Skeletal muscle satellite cell (primary cell): ENCODE data around the gene TACC2.

Source experiments
- H3K27me3 ChIP-seq: 2 replicates; pipeline ENCODE4 v1.7.0; 2013; ENCODE audit warnings: low read length; ENCODE audit not compliant: control insufficient read depth, insufficient read depth
- H3K36me3 ChIP-seq: 2 replicates; pipeline ENCODE4 v1.7.0; 2013; ENCODE audit warnings: mild to moderate bottlenecking, control low read depth, low read length; ENCODE audit not compliant: insufficient read depth
- H3K4me1 ChIP-seq: 2 replicates; pipeline ENCODE4 v1.7.0; 2013; ENCODE audit warnings: low read length; ENCODE audit not compliant: control insufficient read depth, insufficient read depth
- H3K4me2 ChIP-seq: 2 replicates; pipeline ENCODE4 v1.7.0; 2013; ENCODE audit warnings: mild to moderate bottlenecking, low read length
- H3K4me3 ChIP-seq: 2 replicates; pipeline ENCODE4 v1.7.0; 2013; ENCODE audit warnings: low read length
- H3K9ac ChIP-seq: 2 replicates; pipeline ENCODE4 v1.7.0; 2013; ENCODE audit warnings: mild to moderate bottlenecking, low read depth, low read length, moderate library complexity
- H3K9me3 ChIP-seq: replicated peaks from 2 replicates; pipeline ENCODE4 v1.7.0; 2013; ENCODE audit warnings: mild to moderate bottlenecking, control low read depth, low read length

TACC2 gene

GRCh38 chr10:122185643-122186042, 196.7 kb downstream of the TACC2 start:
- Histone ChIP-seq H3K4me1 (peaks cover 46% of the 10 kb centered on the region), H3K9ac (no peak overlapping the region), H3K4me3 (no peak overlapping the region), H3K36me3 (no peaks in the 10 kb centered on the region), H3K27me3 (no peaks in the 10 kb centered on the region), H3K4me2 (no peak overlapping the region), H3K9me3 (no peaks in the 10 kb centered on the region)

- no peaks in the 10 kb centered on the region for H3K9me3 ChIP-seq
- H3K36me3 ChIP-seq: no peaks in the 10 kb centered on the region
- H3K4me2 ChIP-seq: no peak overlapping the region
- no peak overlapping the region for H3K9ac ChIP-seq
- H3K4me3 ChIP-seq: no peak overlapping the region
- peaks cover 37% of the 10 kb centered on the region for H3K4me1 ChIP-seq
- no peaks in the 10 kb centered on the region for H3K27me3 ChIP-seq
Observed at GRCh38 chr10:122186816-122187810, 198.2 kb downstream of the TACC2 start.

DNA sequence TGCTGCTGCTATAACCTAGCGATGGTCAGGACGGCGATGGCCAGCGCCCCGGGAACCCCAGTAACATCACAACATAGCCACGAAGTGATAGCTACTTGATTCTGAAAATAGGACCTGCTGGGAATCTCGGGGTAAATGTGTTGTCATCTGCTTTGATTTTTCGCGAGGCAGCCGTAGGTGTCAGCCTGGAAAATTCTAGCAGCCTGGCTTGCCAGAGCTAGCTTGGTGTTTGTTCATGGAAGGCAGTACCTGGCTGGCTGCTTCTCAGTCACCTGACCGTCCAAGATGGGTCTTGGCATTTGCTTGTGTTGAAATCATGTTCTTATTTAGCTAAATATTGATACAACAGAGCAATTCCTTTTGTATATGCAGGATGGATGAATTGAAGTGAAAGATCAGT, 199.7 kb downstream of the TACC2 start:
- no peak overlapping the region for H3K4me3 ChIP-seq
- H3K36me3 ChIP-seq: no peaks in the 10 kb centered on the region
- H3K9ac ChIP-seq: no peak overlapping the region
- no peak overlapping the region for H3K4me2 ChIP-seq
- H3K27me3 ChIP-seq: no peaks in the 10 kb centered on the region
- H3K4me1 ChIP-seq: peaks cover 22% of the 10 kb centered on the region
- no peaks in the 10 kb centered on the region for H3K9me3 ChIP-seq

DNA sequence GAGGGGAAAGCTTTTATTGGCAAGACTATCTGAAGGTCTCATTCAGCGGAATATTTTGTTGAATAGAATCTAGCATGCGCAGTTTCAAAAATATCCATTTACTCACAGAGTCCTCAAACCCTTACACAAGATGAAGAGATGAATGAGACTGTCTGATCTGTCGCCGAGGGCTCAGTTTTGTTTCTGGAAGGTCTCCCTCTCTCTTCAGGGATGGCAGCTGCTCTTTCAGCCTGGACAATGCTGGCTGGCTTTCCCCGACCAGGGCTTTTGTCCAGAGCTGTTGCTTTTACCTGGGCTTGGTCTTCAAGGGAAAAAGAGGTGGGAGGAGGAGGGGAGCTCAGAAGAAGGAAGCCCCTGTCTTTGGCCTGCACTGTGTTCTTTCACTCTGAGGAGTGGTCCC, 200.2 kb downstream of the TACC2 start:
- Histone ChIP-seq H3K4me1 (peaks cover 19% of the 10 kb centered on the region), H3K27me3 (no peaks in the 10 kb centered on the region), H3K9ac (no peak overlapping the region), H3K4me3 (no peak overlapping the region), H3K36me3 (no peaks in the 10 kb centered on the region), H3K9me3 (no peaks in the 10 kb centered on the region), H3K4me2 (no peak overlapping the region)

GRCh38 chr10:122190176-122190943, 201.4 kb downstream of the TACC2 start:
- Histone ChIP-seq H3K36me3 (no peaks in the 10 kb centered on the region), H3K9me3 (no peaks in the 10 kb centered on the region), H3K4me2 (peak overlapping the region; percentile 65), H3K9ac (peak overlapping the region; percentile 35), H3K27me3 (no peaks in the 10 kb centered on the region), H3K4me1 (peaks cover 19% of the 10 kb centered on the region), H3K4me3 (peak overlapping the region; percentile 36)

DNA sequence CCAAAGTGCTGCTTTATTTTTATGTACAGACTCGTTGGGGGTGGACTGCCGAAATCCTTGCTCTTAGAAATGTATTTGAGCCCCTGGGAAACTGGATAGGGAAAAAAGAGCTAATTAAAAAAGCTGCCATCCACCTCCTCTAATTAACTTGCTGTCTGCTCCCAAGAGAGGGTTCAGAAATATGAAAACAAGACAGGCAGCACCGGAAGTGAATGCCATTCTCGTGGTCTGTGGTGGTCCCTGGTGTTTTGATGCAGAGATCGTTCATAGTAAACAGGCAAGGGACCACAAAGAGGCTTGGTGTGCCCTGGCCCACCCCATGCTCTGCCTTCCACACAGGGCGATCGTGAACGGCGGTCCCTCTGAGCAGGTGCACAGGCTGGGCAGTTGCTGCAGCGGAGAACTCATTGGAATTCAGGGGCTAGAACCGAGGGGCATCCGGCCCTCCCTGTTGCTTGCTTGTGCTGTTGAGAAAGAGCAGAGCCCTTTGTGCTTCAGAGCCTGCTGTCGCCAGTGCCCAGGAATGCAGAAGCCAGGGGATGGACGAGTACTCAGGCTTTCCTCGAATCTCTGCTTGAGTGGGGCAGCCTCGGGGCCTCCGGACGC, 203.1 kb downstream of the TACC2 start:
- Histone ChIP-seq H3K36me3 (no peaks in the 10 kb centered on the region), H3K9ac (no peak overlapping the region), H3K9me3 (no peaks in the 10 kb centered on the region), H3K4me1 (peaks cover 14% of the 10 kb centered on the region), H3K27me3 (no peaks in the 10 kb centered on the region), H3K4me3 (no peak overlapping the region), H3K4me2 (no peak overlapping the region)

- H3K9ac ChIP-seq: no peak overlapping the region
- H3K4me3 ChIP-seq: no peak overlapping the region
- no peaks in the 10 kb centered on the region for H3K27me3 ChIP-seq
- no peak overlapping the region for H3K4me2 ChIP-seq
- no peaks in the 10 kb centered on the region for H3K9me3 ChIP-seq
- peaks cover 14% of the 10 kb centered on the region for H3K4me1 ChIP-seq
- no peaks in the 10 kb centered on the region for H3K36me3 ChIP-seq
Observed at GRCh38 chr10:122194251-122194650, 205.3 kb downstream of the TACC2 start.

DNA sequence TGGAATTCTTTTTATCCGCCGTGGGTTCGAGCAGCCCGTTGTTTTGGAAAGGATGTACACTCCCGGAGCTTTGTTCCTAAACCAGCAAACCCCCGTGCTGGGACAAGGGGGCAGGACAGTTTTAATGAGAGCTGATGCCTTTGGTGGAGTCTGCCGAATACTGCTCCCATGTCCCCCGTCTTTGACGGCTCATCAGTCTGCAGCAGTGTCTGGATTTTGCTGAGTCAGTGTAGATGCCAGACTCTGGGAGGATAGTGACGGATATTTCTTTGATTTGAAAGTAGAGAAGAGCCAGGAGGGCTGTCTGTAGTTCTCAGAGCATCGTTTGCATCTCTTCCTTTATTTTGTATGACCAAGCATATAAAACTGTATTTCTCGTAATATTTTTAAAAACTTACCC, 207.3 kb downstream of the TACC2 start:
- no peak overlapping the region for H3K4me2 ChIP-seq
- no peak overlapping the region for H3K4me3 ChIP-seq
- peaks cover under 1% of the 10 kb centered on the region for H3K4me1 ChIP-seq
- no peaks in the 10 kb centered on the region for H3K27me3 ChIP-seq
- H3K9me3 ChIP-seq: no peaks in the 10 kb centered on the region
- no peak overlapping the region for H3K9ac ChIP-seq
- no peaks in the 10 kb centered on the region for H3K36me3 ChIP-seq

- Histone ChIP-seq H3K4me2 (no peak overlapping the region), H3K4me1 (no peaks in the 10 kb centered on the region), H3K9me3 (no peaks in the 10 kb centered on the region), H3K9ac (no peak overlapping the region), H3K4me3 (no peak overlapping the region), H3K36me3 (no peaks in the 10 kb centered on the region), H3K27me3 (no peaks in the 10 kb centered on the region)
Observed at GRCh38 chr10:122197611-122198222, 208.8 kb downstream of the TACC2 start.

- H3K9ac ChIP-seq: no peak overlapping the region
- H3K4me1 ChIP-seq: no peaks in the 10 kb centered on the region
- H3K36me3 ChIP-seq: no peaks in the 10 kb centered on the region
- no peaks in the 10 kb centered on the region for H3K9me3 ChIP-seq
- no peak overlapping the region for H3K4me3 ChIP-seq
- H3K27me3 ChIP-seq: no peaks in the 10 kb centered on the region
- no peak overlapping the region for H3K4me2 ChIP-seq
Observed at GRCh38 chr10:122198631-122199030, 209.7 kb downstream of the TACC2 start.

GRCh38 chr10:122199070-122199469, 210.1 kb downstream of the TACC2 start:
- Histone ChIP-seq H3K4me1 (no peaks in the 10 kb centered on the region), H3K4me2 (no peak overlapping the region), H3K4me3 (no peak overlapping the region), H3K9ac (no peak overlapping the region), H3K27me3 (no peaks in the 10 kb centered on the region), H3K36me3 (no peaks in the 10 kb centered on the region), H3K9me3 (no peaks in the 10 kb centered on the region)
